MCF 10A (cell line): ENCODE measurements around the gene NRL. TPM values are rescaled to one million over a fixed set of nuclear protein-coding genes. Genes with fewer than 3 reads are reported as not detected.

Experiments used
- BruUV-seq: library from RNA; stranded (reverse); fragments of 400-500 nt; replicated peaks from 2 replicates; lab custom pipeline; 2021; lab: Mats Ljungman, UMichigan
- CTCF ChIA-PET: fragments of 300-600 bp; sonication (Branson Sonifier 250); formaldehyde crosslinking; extraction: SDS; loops from one replicate; lab custom pipeline; 2021; ENCODE audit warnings: antibody characterized with exemption, inconsistent platforms; lab: Yijun Ruan, JAX
- POLR2A ChIA-PET: fragments of 300-600, 350-650 bp; sonication (Branson Sonifier 250); formaldehyde crosslinking; extraction: SDS; loops from one replicate; lab custom pipeline; 2020; ENCODE audit warnings: antibody characterized with exemption, inconsistent platforms; lab: Yijun Ruan, JAX
- DNase-seq: peaks from one replicate; pipeline ENCODE4 v3.0.0-alpha.2; 2018; ENCODE audit not compliant: unreplicated experiment
- H3K27ac Mint-ChIP-seq: one replicate; pipeline ENCODE4 v1.8.0; 2022; ENCODE audit warnings: mild to moderate bottlenecking, low read depth, mixed read lengths; ENCODE audit not compliant: unreplicated experiment
- H3K27me3 Mint-ChIP-seq: one replicate; pipeline ENCODE4 v1.8.0; 2022; ENCODE audit warnings: mixed read lengths; ENCODE audit not compliant: insufficient read depth, unreplicated experiment
- H3K36me3 Mint-ChIP-seq: one replicate; pipeline ENCODE4 v1.8.0; 2022; ENCODE audit warnings: mild to moderate bottlenecking, moderate library complexity, mixed read lengths; ENCODE audit not compliant: insufficient read depth, unreplicated experiment
- H3K4me1 Mint-ChIP-seq: one replicate; pipeline ENCODE4 v1.8.0; 2022; ENCODE audit warnings: mixed read lengths; ENCODE audit not compliant: insufficient read depth, unreplicated experiment
- H3K4me3 Mint-ChIP-seq: one replicate; pipeline ENCODE4 v1.8.0; 2022; ENCODE audit warnings: mild to moderate bottlenecking, moderate library complexity, mixed read lengths; ENCODE audit not compliant: unreplicated experiment
- H3K9me3 Mint-ChIP-seq: one replicate; pipeline ENCODE4 v1.8.0; 2022; ENCODE audit warnings: mixed read lengths; ENCODE audit not compliant: unreplicated experiment
- CTCF ChIP-seq: fragments of 200-600 bp; IDR thresholded peaks from one replicate; pipeline ENCODE4 v1.8.0; 2022; ENCODE audit warnings: antibody characterized with exemption, mild to moderate bottlenecking; ENCODE audit not compliant: unreplicated experiment
- intact Hi-C: fragments of 100-400 bp; cut with micrococcal nuclease; formaldehyde crosslinking; loops from 2 replicates; pipeline ENCODE4 v1.14.1; 2022
- total RNA-seq: library from RNA; stranded (reverse); gene quantifications from 2 replicates; pipeline ENCODE4 v1.2.3, GENCODE V29; 2022

NRL gene
- total RNA-seq, 1 experiment from 2014 or later = 2.1 TPM

DNA sequence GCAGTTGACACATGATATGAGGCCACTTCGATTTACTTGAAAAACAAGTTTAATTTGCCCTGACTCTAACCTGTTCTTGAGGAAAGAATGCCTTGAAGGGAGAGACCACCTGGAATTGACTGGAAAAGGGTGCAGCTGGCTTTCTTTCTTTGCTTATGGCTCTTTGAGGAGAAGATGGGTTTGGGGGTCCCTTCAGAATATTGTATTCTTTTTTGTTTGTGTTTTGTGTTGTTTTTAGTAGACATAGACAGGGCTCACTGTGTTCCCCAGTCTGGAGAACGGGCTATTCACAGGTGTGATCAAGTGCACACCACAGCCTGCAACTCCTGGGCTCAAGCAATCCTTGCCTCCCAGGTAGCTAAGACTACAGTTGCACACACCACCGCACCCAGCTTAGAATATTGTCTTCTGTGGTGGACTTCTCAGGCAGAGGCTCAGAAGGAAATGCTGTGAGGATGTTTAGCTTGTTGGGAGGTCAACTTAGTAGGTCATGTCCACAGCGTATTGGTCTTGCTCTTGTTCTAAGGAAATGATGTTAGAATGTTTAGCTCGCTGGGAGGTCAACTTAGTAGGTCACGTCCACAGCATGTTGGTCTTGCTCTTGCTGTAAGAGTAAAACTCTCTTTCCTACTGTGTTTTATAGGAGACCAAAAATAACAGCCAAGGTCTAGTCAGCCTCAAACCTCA, 1.5 kb upstream of the NRL start:
- no TSS peak for BruUV-seq
- H3K4me3 Mint-ChIP-seq = peak overlapping the region; percentile 97
- ChIA-PET CTCF (interaction anchor here (0.5 to 2.0 kb wide), 13 partner anchors 7 to 589 kb away, joined by 3 to 5 read pairs (median 3); partner anchors contain the start of gene IRF9), POLR2A (interaction anchor here (0.7 to 6.6 kb wide), 8 partner anchors 8 to 1021 kb away, joined by 3 to 252 read pairs (median 32); partner anchors contain the start of genes ACIN1, C14orf119, CHMP4A and EMC9)
- no peak for DNase-seq
- intact Hi-C loops = no loop called here
- H3K27ac Mint-ChIP-seq = peak overlapping the region; percentile 99
- TF ChIP-seq CTCF = no peak
- no peaks in the 10 kb centered on the region for H3K27me3 Mint-ChIP-seq
- peaks cover 50% of the 10 kb centered on the region for H3K36me3 Mint-ChIP-seq
- H3K9me3 Mint-ChIP-seq = no peaks in the 10 kb centered on the region
- H3K4me1 Mint-ChIP-seq = peaks cover 9% of the 10 kb centered on the region

GRCh38 chr14:24115422-24116127, 826 bp upstream of the NRL start:
- H3K4me3 Mint-ChIP-seq = peak overlapping the region; percentile 97
- intact Hi-C loops = loop anchor here (2.0 kb wide), 1 partner anchor 31 kb away; the partner anchor contains the start of genes PSME2 and RNF31
- H3K36me3 Mint-ChIP-seq = peaks cover 45% of the 10 kb centered on the region
- no peak for DNase-seq
- TF ChIP-seq CTCF = no peak
- no peaks in the 10 kb centered on the region for H3K27me3 Mint-ChIP-seq
- ChIA-PET CTCF (interaction anchor here (0.7 to 2.1 kb wide), 12 partner anchors 13 to 554 kb away, joined by 3 to 8 read pairs (median 4); partner anchors contain the start of genes IRF9, LTB4R2 and PSME2), POLR2A (interaction anchor here (0.7 to 6.6 kb wide), 23 partner anchors 11 to 1159 kb away, joined by 3 to 252 read pairs (median 11); partner anchors contain the start of genes CHMP4A, DHRS4L2, EMC9 and FITM1)
- no TSS peak for BruUV-seq
- H3K27ac Mint-ChIP-seq = peak overlapping the region; percentile 99
- peaks cover 9% of the 10 kb centered on the region for H3K4me1 Mint-ChIP-seq
- H3K9me3 Mint-ChIP-seq = no peaks in the 10 kb centered on the region

DNA sequence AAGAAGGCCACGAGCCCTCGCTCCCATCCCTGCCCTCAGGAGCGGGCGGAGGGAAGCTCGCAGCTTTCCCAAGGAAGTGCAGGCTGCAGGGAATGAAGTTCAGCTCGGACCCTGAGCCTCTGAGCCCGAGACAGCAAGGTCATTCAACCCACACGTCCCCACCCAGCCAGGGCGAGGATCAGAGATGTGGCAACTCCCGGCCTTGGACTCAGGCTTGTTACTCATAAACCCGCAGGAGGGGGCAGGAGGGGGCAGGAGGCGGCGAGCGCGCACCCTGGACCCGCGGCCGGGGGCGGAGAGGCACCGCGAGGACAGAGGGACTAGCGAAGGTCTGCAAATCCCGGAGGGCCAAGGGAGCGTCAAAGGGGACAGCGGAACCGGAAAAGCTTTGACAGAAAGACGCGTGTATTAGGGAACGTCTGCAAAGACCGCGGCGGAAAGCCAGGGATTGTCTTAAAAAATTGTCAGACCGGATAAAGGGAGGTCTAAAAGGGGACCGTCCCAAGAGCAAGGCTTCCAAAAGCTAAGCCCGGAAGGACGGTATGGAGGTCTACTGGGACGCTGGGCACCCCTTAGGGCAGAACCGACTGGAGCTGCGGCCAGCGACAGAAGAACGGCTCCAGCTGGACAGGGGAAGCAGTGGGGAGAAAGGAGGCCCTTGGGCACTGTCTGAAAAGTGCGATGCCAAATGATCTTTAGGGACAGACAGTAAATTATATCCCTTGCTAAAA, 783 bp downstream of the NRL start:
- Mint-ChIP-seq H3K27me3 (no peaks in the 10 kb centered on the region), H3K27ac (peak overlapping the region; percentile 99), H3K9me3 (no peaks in the 10 kb centered on the region), H3K36me3 (peaks cover 29% of the 10 kb centered on the region), H3K4me1 (peaks cover 9% of the 10 kb centered on the region), H3K4me3 (peak overlapping the region; percentile 97)
- POLR2A ChIA-PET = interaction anchor here (0.6 to 6.6 kb wide), 40 partner anchors 9 to 1157 kb away, joined by 3 to 252 read pairs (median 4); partner anchors contain the start of genes ACIN1, C14orf119, CHMP4A and CIDEB
- DNase-seq = peak; percentile 94
- intact Hi-C loops = loop anchor here (2.0 kb wide), 1 partner anchor 33 kb away; the partner anchor contains the start of genes PSME2 and RNF31
- no peak for TF ChIP-seq CTCF
- CTCF ChIA-PET = interaction anchor here (0.6 to 2.1 kb wide), 22 partner anchors 11 to 1229 kb away, joined by 3 to 8 read pairs (median 4); partner anchors contain the start of genes FITM1, PSME1 and PSME2
- BruUV-seq = no TSS peak
